ENCODE measurements around the gene SUGP2.

- TF ChIP-seq POLR2AphosphoS5 (IDR thresholded peaks at IDR 0.05; ENCODE audit: borderline replicate concordance, low read depth, low read length) (no peak), EZH2 (IDR thresholded peaks at IDR 0.05) (no peak)
Observed at GRCh38 chr19:19067276-19068072, 34.2 kb upstream of the SUGP2 start.
